ENCODE measurements around the gene AGT.
"Not testable (repeated sequence)": the region's sequence is repeated elsewhere in the genome, so short reads cannot be mapped to it uniquely, and the experiment has no call there.

The AGT gene

GRCh38 chr1:230693221-230693620 is 20.7 kb downstream of the AGT start:
- DNase-seq = peak in 10 of 51 donors; percentile 28 to 62 (median 50)

GRCh38 chr1:230691615-230692014 is 22.3 kb downstream of the AGT start:
- DNase-seq = no peak

- DNase-seq = no peak
These were observed 23.8 kb downstream of the AGT start for GRCh38 chr1:230690101-230690500.

- DNase-seq = no peak
These were observed 27.2 kb downstream of the AGT start for GRCh38 chr1:230686747-230687146.

GRCh38 chr1:230684998-230685397 is 28.9 kb downstream of the AGT start:
- no peak for DNase-seq

- no peak for DNase-seq
These were observed 29.8 kb downstream of the AGT start for GRCh38 chr1:230684146-230684545.

- DNase-seq = peak in 1 of 51 donors; percentile 48
These were observed 30.9 kb downstream of the AGT start for GRCh38 chr1:230682882-230683610.

GRCh38 chr1:230682274-230682673 is 31.6 kb downstream of the AGT start:
- DNase-seq = peak in 30 of 51 donors; percentile 9 to 78 (median 44)

GRCh38 chr1:230681599-230681998 is 32.3 kb downstream of the AGT start:
- DNase-seq = peak in 1 of 51 donors; percentile 4

- no peak for DNase-seq
These were observed 33.5 kb downstream of the AGT start for GRCh38 chr1:230680300-230681025.

GRCh38 chr1:230679825-230680224 is 34.1 kb downstream of the AGT start:
- no peak for DNase-seq

- no peak for DNase-seq
These were observed 34.7 kb downstream of the AGT start for GRCh38 chr1:230679192-230679591.

- no peak for DNase-seq
These were observed 36.7 kb downstream of the AGT start for GRCh38 chr1:230677200-230677599.

GRCh38 chr1:230674581-230674980 is 39.3 kb downstream of the AGT start:
- no peak for DNase-seq

- DNase-seq = no peak
These were observed 44.4 kb downstream of the AGT start for GRCh38 chr1:230669543-230669942.

GRCh38 chr1:230668227-230668626 is 45.7 kb downstream of the AGT start:
- no peak for DNase-seq

GRCh38 chr1:230661976-230662375 is 51.9 kb downstream of the AGT start:
- DNase-seq = no peak

GRCh38 chr1:230658691-230659090 is 55.2 kb downstream of the AGT start:
- no peak for DNase-seq

- not testable (repeated sequence) for DNase-seq
These were observed 55.8 kb downstream of the AGT start for GRCh38 chr1:230658103-230658502.

- not testable (repeated sequence) for DNase-seq
These were observed 57.2 kb downstream of the AGT start for GRCh38 chr1:230656719-230657118.

All from hypothalamus (tissue), 51 donors.